HG03378 (cell line): ENCODE measurements around the gene MTO1.
"Not testable (repeated sequence)": the region's sequence is repeated elsewhere in the genome, so short reads cannot be mapped to it uniquely, and the experiment has no call there.

Experiments used
- ATAC-seq: cut with Tn5 transposase; IDR thresholded peaks from one replicate; pipeline ENCODE4 v1.9.1; 2021; ENCODE audit warnings: mild to moderate bottlenecking, moderate library complexity; ENCODE audit not compliant: unreplicated experiment

Gene MTO1

GRCh38 chr6:73503027-73503772, 41.7 kb downstream of the MTO1 start:
- no peak for ATAC-seq

- ATAC-seq = no peak
Measured at GRCh38 chr6:73504160-73504559, 42.6 kb downstream of the MTO1 start.

GRCh38 chr6:73505142-73505541, 43.6 kb downstream of the MTO1 start:
- ATAC-seq = no peak

GRCh38 chr6:73505705-73506104, 44.2 kb downstream of the MTO1 start:
- ATAC-seq = not testable (repeated sequence)

- ATAC-seq = no peak
Measured at GRCh38 chr6:73506246-73506645, 44.7 kb downstream of the MTO1 start.

GRCh38 chr6:73508776-73509175, 47.2 kb downstream of the MTO1 start:
- no peak for ATAC-seq

- ATAC-seq = no peak
Measured at GRCh38 chr6:73509851-73510250, 48.3 kb downstream of the MTO1 start.

- no peak for ATAC-seq
Measured at GRCh38 chr6:73511796-73512195, 50.3 kb downstream of the MTO1 start.

- no peak for ATAC-seq
Measured at GRCh38 chr6:73513496-73513854, 51.9 kb downstream of the MTO1 start.

- no peak for ATAC-seq
Measured at GRCh38 chr6:73514746-73515110, 53.2 kb downstream of the MTO1 start.

GRCh38 chr6:73515204-73515655, 53.7 kb downstream of the MTO1 start:
- ATAC-seq = peak; percentile 32

- no peak for ATAC-seq
Measured at GRCh38 chr6:73516514-73517489, 55.3 kb downstream of the MTO1 start.

- ATAC-seq = not testable (repeated sequence)
Measured at GRCh38 chr6:73518100-73518981, 56.8 kb downstream of the MTO1 start.

- ATAC-seq = not testable (repeated sequence)
Measured at GRCh38 chr6:73518982-73519881, 57.7 kb downstream of the MTO1 start.

GRCh38 chr6:73519926-73520687, 58.6 kb downstream of the MTO1 start:
- ATAC-seq = no peak

- peak; percentile 62 for ATAC-seq
Measured at GRCh38 chr6:73520688-73521350, 59.3 kb downstream of the MTO1 start, which contains the start of gene EEF1A1. TSS of gene EEF1A1 (minus strand) at chr6:73521032. CDS start at chr6:73520026, 1,006 bp downstream.

GRCh38 chr6:73521351-73521985, 59.9 kb downstream of the MTO1 start:
- ATAC-seq = peak; percentile 32
